ENCODE results near the gene GRK2.

Gene GRK2

GRCh38 chr11:67307545-67308001 is 41.3 kb downstream of the GRK2 start:
- no peak overlapping the region for H3K27ac Mint-ChIP-seq
- no peaks in the 10 kb centered on the region for H3K36me3 Mint-ChIP-seq
- no peaks in the 10 kb centered on the region for H3K9me3 Mint-ChIP-seq
- H3K4me3 Mint-ChIP-seq: no peak overlapping the region
- no peaks in the 10 kb centered on the region for H3K27me3 Mint-ChIP-seq
- peaks cover 18% of the 10 kb centered on the region for H3K4me1 Mint-ChIP-seq

- H3K27me3 Mint-ChIP-seq: no peaks in the 10 kb centered on the region
- no peak overlapping the region for H3K27ac Mint-ChIP-seq
- no peaks in the 10 kb centered on the region for H3K36me3 Mint-ChIP-seq
- H3K9me3 Mint-ChIP-seq: no peaks in the 10 kb centered on the region
- H3K4me1 Mint-ChIP-seq: peaks cover 25% of the 10 kb centered on the region
- H3K4me3 Mint-ChIP-seq: no peak overlapping the region
Measured at GRCh38 chr11:67308031-67308866, 42.0 kb downstream of the GRK2 start.

- Mint-ChIP-seq H3K27me3 (no peaks in the 10 kb centered on the region), H3K9me3 (no peaks in the 10 kb centered on the region), H3K4me3 (no peak overlapping the region), H3K36me3 (no peaks in the 10 kb centered on the region), H3K27ac (no peak overlapping the region), H3K4me1 (peaks cover 33% of the 10 kb centered on the region)
Measured at GRCh38 chr11:67309166-67309565, 42.9 kb downstream of the GRK2 start.

- Mint-ChIP-seq H3K9me3 (no peaks in the 10 kb centered on the region), H3K27me3 (no peaks in the 10 kb centered on the region), H3K4me1 (peaks cover 33% of the 10 kb centered on the region), H3K4me3 (no peak overlapping the region), H3K36me3 (no peaks in the 10 kb centered on the region), H3K27ac (no peak overlapping the region)
Measured at GRCh38 chr11:67309661-67310061, 43.4 kb downstream of the GRK2 start.

DNA sequence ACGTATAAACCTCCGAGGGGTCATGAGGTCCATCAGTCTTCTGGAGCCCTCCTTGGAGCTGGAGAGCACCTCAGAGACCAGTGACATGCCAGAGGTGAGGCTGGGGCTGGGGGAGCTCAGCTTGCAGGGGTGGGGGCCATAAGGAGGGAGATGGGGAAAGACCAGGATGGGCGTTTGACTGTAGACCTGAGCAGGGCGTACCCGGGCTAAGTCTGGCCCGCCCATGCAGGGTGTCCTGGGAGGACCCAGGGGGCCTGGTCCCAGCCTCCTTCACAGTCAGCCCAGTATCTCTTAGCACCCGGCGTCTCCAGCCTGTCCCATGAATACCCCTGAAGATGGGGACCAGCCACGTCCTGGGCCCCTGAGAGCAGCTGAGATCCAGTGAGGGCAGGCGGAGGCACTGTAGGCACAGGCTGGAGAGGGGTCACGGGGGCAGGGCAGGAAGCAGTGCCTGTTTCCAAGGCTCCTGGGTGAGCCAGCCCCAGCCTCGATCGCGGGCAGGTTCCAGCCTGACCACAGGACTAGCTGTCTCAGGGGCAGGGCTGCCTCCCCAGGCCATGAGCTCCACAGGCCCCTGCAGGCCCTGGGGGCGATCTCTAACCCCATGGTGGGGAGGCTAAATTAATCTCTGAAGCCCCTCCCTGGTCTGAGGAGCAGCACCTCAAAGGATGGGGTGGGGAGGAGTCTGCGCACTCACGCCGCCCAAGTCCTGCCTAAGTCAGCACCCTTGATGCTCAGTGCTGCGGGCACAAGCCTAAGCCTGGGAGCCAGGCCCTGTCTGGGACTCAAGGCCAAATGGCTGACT is 44.2 kb downstream of the GRK2 start:
- Mint-ChIP-seq H3K4me1 (peaks cover 35% of the 10 kb centered on the region), H3K4me3 (no peak overlapping the region), H3K36me3 (no peaks in the 10 kb centered on the region), H3K27ac (peak overlapping the region; percentile 35), H3K9me3 (no peaks in the 10 kb centered on the region), H3K27me3 (no peaks in the 10 kb centered on the region)

GRCh38 chr11:67311051-67311555 is 44.8 kb downstream of the GRK2 start:
- Mint-ChIP-seq H3K27me3 (no peaks in the 10 kb centered on the region), H3K4me1 (peaks cover 39% of the 10 kb centered on the region), H3K36me3 (no peaks in the 10 kb centered on the region), H3K9me3 (no peaks in the 10 kb centered on the region), H3K4me3 (no peak overlapping the region), H3K27ac (peak overlapping the region; percentile 35)

- peak overlapping the region; percentile 30 for H3K27ac Mint-ChIP-seq
- no peaks in the 10 kb centered on the region for H3K36me3 Mint-ChIP-seq
- no peaks in the 10 kb centered on the region for H3K27me3 Mint-ChIP-seq
- peaks cover 39% of the 10 kb centered on the region for H3K4me1 Mint-ChIP-seq
- no peak overlapping the region for H3K4me3 Mint-ChIP-seq
- no peaks in the 10 kb centered on the region for H3K9me3 Mint-ChIP-seq
Measured at GRCh38 chr11:67311556-67312082, 45.3 kb downstream of the GRK2 start.

DNA sequence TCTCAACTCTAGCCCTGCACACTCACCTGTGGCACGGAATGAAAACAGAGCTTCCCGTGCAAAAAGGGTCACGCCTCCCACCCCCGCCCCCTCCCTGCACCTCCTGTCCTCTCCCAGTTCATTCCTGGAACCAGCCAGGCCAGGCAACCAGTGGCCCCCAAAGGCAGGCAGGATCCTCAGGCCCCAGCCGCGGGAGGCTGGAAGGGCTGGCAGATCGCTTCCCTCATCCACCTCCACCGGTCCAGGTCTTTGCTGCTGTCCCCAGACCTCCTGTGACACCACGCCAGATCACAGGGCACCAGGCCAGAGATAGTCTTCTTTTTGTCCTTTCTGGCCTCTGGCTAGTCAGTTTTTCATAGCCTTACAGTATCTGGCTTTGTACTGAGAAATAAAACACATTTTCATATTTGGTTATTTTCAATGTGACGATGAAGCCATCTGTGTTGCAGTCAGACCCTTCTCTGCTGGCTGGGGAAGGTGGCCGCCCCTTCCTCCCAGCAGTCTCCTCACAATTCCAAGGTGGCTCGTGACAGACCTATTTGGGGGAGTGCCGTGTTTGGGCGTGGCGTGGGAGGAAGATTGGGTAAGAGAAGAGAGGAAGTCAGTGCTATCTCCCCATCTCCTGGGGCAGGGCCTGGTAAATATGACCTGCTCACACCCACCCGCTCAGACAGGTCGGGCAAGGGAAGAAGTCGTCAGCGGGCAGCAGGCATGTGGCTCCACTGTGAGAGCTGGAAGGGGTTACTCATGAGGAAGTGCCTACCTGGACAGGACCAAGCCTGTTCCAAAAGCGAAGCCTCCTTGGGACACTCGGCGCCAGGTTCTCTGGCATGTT is 46.1 kb downstream of the GRK2 start:
- H3K9me3 Mint-ChIP-seq: no peaks in the 10 kb centered on the region
- H3K4me1 Mint-ChIP-seq: peaks cover 42% of the 10 kb centered on the region
- peak overlapping the region; percentile 59 for H3K4me3 Mint-ChIP-seq
- no peaks in the 10 kb centered on the region for H3K27me3 Mint-ChIP-seq
- H3K27ac Mint-ChIP-seq: peak overlapping the region; percentile 97
- no peaks in the 10 kb centered on the region for H3K36me3 Mint-ChIP-seq

DNA sequence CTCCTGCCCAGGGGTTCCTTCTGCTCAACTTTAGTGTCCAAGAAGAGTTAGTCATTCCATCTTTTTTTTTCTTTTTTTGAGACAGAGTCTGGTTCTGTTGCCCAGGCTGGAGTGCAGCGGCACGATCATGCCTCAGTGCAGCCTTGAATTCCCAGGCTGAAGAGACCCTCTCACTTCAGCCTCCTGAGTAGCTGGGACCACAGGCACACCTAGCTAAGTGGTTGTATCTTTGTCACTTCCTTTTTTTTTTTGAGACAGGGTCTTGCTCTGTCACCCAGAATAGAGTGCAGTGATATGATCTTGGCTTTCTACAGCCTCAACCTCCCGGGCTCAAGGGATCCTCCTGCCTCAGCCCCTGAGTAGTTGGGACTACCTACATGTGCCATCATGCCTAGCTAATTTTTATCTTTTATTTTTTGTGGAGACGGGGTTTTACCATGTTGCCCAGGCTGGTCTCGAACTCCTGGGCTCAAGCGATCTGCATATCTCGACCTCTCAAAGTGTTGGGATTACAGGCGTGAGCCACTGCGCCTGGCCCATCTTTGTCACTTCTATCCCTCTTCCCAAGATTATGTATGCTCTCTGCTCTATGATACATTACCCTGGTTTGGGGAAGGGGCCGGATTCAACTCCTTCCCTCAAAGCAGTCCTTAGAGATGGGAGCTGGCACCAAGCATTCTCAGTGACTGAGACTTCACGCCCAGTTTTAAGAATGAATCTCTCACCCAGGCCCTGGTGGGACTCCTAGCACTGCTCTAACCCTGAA is 47.0 kb downstream of the GRK2 start:
- peaks cover 48% of the 10 kb centered on the region for H3K4me1 Mint-ChIP-seq
- peak overlapping the region; percentile 12 for H3K4me3 Mint-ChIP-seq
- H3K27me3 Mint-ChIP-seq: no peaks in the 10 kb centered on the region
- H3K36me3 Mint-ChIP-seq: no peaks in the 10 kb centered on the region
- H3K9me3 Mint-ChIP-seq: no peaks in the 10 kb centered on the region
- peak overlapping the region; percentile 97 for H3K27ac Mint-ChIP-seq

- Mint-ChIP-seq H3K4me3 (no peak overlapping the region), H3K36me3 (no peaks in the 10 kb centered on the region), H3K4me1 (peaks cover 54% of the 10 kb centered on the region), H3K9me3 (no peaks in the 10 kb centered on the region), H3K27ac (peak overlapping the region; percentile 79), H3K27me3 (no peaks in the 10 kb centered on the region)
Measured at GRCh38 chr11:67314218-67314617, 47.9 kb downstream of the GRK2 start.

- no peaks in the 10 kb centered on the region for H3K36me3 Mint-ChIP-seq
- peaks cover 54% of the 10 kb centered on the region for H3K4me1 Mint-ChIP-seq
- no peak overlapping the region for H3K27ac Mint-ChIP-seq
- peak overlapping the region; percentile 57 for H3K4me3 Mint-ChIP-seq
- no peaks in the 10 kb centered on the region for H3K27me3 Mint-ChIP-seq
- no peaks in the 10 kb centered on the region for H3K9me3 Mint-ChIP-seq
Measured at GRCh38 chr11:67315325-67315909, 49.1 kb downstream of the GRK2 start.

GRCh38 chr11:67316882-67317204 is 50.6 kb downstream of the GRK2 start:
- peak overlapping the region; percentile 99 for H3K4me3 Mint-ChIP-seq
- no peaks in the 10 kb centered on the region for H3K9me3 Mint-ChIP-seq
- peak overlapping the region; percentile 90 for H3K27ac Mint-ChIP-seq
- H3K36me3 Mint-ChIP-seq: no peaks in the 10 kb centered on the region
- H3K4me1 Mint-ChIP-seq: peaks cover 50% of the 10 kb centered on the region
- H3K27me3 Mint-ChIP-seq: no peaks in the 10 kb centered on the region

- H3K4me3 Mint-ChIP-seq: peak overlapping the region; percentile 99
Measured at GRCh38 chr11:67317205-67317887, 51.1 kb downstream of the GRK2 start.

More at GRCh38 chr11:67317205-67317887, 51.1 kb downstream of the GRK2 start:
- Mint-ChIP-seq H3K9me3 (no peaks in the 10 kb centered on the region), H3K36me3 (no peaks in the 10 kb centered on the region), H3K27ac (peak overlapping the region; percentile 90), H3K27me3 (no peaks in the 10 kb centered on the region), H3K4me1 (peaks cover 45% of the 10 kb centered on the region)
